Adrenal gland (tissue), 12 donors: ENCODE results near the gene PWP1. TPM values are rescaled to one million over a fixed set of nuclear protein-coding genes. Genes with fewer than 3 reads are reported as not detected.

Source experiments
- DNase-seq, 7 donors: peaks; one replicate each; pipeline ENCODE4 v3.0.0-alpha.2; 2019 to 2020
- H3K27ac ChIP-seq, 5 donors: fragments of 200-600 bp; sonication (generic) in 4 of 5; 1 replicate in 3 of 5; 2 replicates in 2 of 5; pipeline versions ENCODE4 v1.5.1 to v1.8.0; 2016 to 2020; ENCODE audit warnings: mild to moderate bottlenecking in 1 of 5
- H3K27me3 ChIP-seq: fragments of 200-600 bp; 2 replicates; pipeline ENCODE4 v1.8.0; 2021
- H3K36me3 ChIP-seq, 2 donors: fragments of 200-600 bp; replicated peaks in 1 of 2; 1 replicate in 1 of 2; 2 replicates in 1 of 2; pipeline versions ENCODE4 v1.5.1 to v1.8.0; 2018 to 2022
- H3K4me1 ChIP-seq, 2 donors: fragments of 200-600 bp; replicated peaks in 1 of 2; 1 replicate in 1 of 2; 2 replicates in 1 of 2; pipeline versions ENCODE4 v1.5.1 to v1.8.0; 2018 to 2021
- H3K4me3 ChIP-seq, 4 donors: fragments of 200-600 bp; sonication (generic) in 3 of 4; one replicate each; pipeline ENCODE4 v1.5.1; 2016 to 2018
- H3K9me3 ChIP-seq, 3 donors: fragments of 200-600 bp; sonication (generic) in 1 of 3; replicated peaks in 1 of 3; 1 replicate in 2 of 3; 2 replicates in 1 of 3; pipeline versions ENCODE4 v1.5.1 to v1.8.0; 2016 to 2021
- CTCF ChIP-seq, 6 experiments: fragments of 450-650 bp in 4 of 6; fragments of 200-600 bp in 2 of 6; sonication (generic) in 1 of 6; IDR thresholded peaks; 1 replicate in 5 of 6; 2 replicates in 1 of 6; pipeline versions ENCODE4 v1.5.1 to v1.8.0; 2016 to 2021; ENCODE audit warnings: antibody characterized with exemption in 6 of 6, mild to moderate bottlenecking in 2 of 6, moderate library complexity in 1 of 6
- POLR2A ChIP-seq, 2 donors: fragments of 450-650 bp; IDR thresholded peaks; one replicate each; pipeline ENCODE4 v1.6.1; 2017; ENCODE audit warnings: antibody characterized with exemption in 2 of 2, mild to moderate bottlenecking in 2 of 2, moderate library complexity in 1 of 2
- WGBS, 4 donors: extraction: QIAGEN DNeasy Blood & Tissue Kit in 2 of 4; methylation state at CpG; one replicate each; pipeline versions ENCODE4 v1.1.5 to v1.1.7; 2013 to 2017; 5-methylcytosine and 5-hydroxymethylcytosine counted together
- intact Hi-C, 2 donors: fragments of 100-400 bp; cut with DNase I; formaldehyde crosslinking; loops; one replicate each; pipeline versions ENCODE4 v1.14.1 to v1.15.0; 2022 to 2023
- polyA plus RNA-seq, 3 donors: library from polyadenylated mRNA; stranded (reverse); fragments of 200-250 nt in 2 of 3; fragments of 350-450 nt in 1 of 3; fragmentation: Illumina TruSeq in 1 of 3; extraction: RNeasy Lipid Tissue Mini Kit (QIAGEN cat#74804) in 1 of 3; gene quantifications; one replicate each; pipeline ENCODE4 v1.2.3, GENCODE V29; 2013 to 2014
- total RNA-seq, 9 donors: library from RNA; depleted of rRNA in 4 of 9; stranded (reverse); fragments of >200 nt in 4 of 9; fragments of 120-200 nt in 1 of 9; fragmentation: NEBNext Ultra II Directional in 1 of 9; extraction: Animal tissue kit (Norgen Biotek cat#: 25700) in 1 of 9; gene quantifications; one replicate each; pipeline versions ENCODE4 v1.1.0 to v1.2.4, GENCODE V29; 2013 to 2023
- donor health status: healthy with polysubstance abuse.
- donor health status: Bipolar disorder and iron deficiency.
- donor health status: DM: yes; HTN: yes; CAD: no.
- donor health status: DM: no; HTN: no; CAD: no.
- donor health status: DM: no; HTN: no; CAD: no.
- donor health status: DM: yes; HTN: yes; CAD: no.

PWP1 gene
- total and polyA plus RNA-seq, 12 donors, result 15.8 to 87.6 (median 27.0) TPM

GRCh38 chr12:107677671-107678070, 7.9 kb upstream of the PWP1 start:
- H3K4me3 ChIP-seq, result no peak overlapping the region
- WGBS, 4 donors, result 51 to 57% (median 54%) methylated on average over 6 of the region's 6 CpGs
- H3K27ac ChIP-seq, result no peak overlapping the region
- H3K27me3 ChIP-seq, result peaks cover 4% of the 10 kb centered on the region
- intact Hi-C loops, result loop anchor here (5.0 to 10.0 kb wide), 3 partner anchors 210 to 827 kb away; no protein-coding TSS in a partner anchor
- no peaks in the 10 kb centered on the region for H3K4me1 ChIP-seq
- TF ChIP-seq CTCF (IDR thresholded peaks at IDR 0.05) (no peak), POLR2A (IDR thresholded peaks at IDR 0.05) (no peak)
- no peaks in the 10 kb centered on the region for H3K9me3 ChIP-seq
- DNase-seq, result no peak
- H3K36me3 ChIP-seq, result no peaks in the 10 kb centered on the region

- intact Hi-C loops, result loop anchor here (5.0 to 10.0 kb wide), 3 partner anchors 208 to 825 kb away; no protein-coding TSS in a partner anchor
Measured at GRCh38 chr12:107679336-107679735, 6.3 kb upstream of the PWP1 start.

GRCh38 chr12:107681455-107681835, 4.2 kb upstream of the PWP1 start:
- Histone ChIP-seq H3K9me3 (no peaks in the 10 kb centered on the region), H3K36me3 (no peaks in the 10 kb centered on the region), H3K4me3 (no peak overlapping the region), H3K27ac (no peak overlapping the region), H3K4me1 (peaks cover 8 to 9% of the 10 kb centered on the region in 2 donors), H3K27me3 (peaks cover 4% of the 10 kb centered on the region)
- no peak for TF ChIP-seq POLR2A (IDR thresholded peaks at IDR 0.05)
- no peak for TF ChIP-seq CTCF (IDR thresholded peaks at IDR 0.05)
- 60 to 81% (median 70%) methylated on average over 5 of the region's 5 CpGs for WGBS, 4 donors
- intact Hi-C loops, result no loop called here
- no peak for DNase-seq

More at GRCh38 chr12:107679336-107679735, 6.3 kb upstream of the PWP1 start:
- no peaks in the 10 kb centered on the region for H3K9me3 ChIP-seq
- WGBS, 4 donors, result 46 to 55% (median 50%) methylated on average over 6 of the region's 6 CpGs
- peaks cover 4% of the 10 kb centered on the region for H3K27me3 ChIP-seq
- H3K36me3 ChIP-seq, result no peaks in the 10 kb centered on the region
- H3K27ac ChIP-seq, result no peak overlapping the region
- H3K4me1 ChIP-seq, result no peaks in the 10 kb centered on the region
- peak in 4 of 7 donors; percentile 15 to 40 (median 26) for DNase-seq
- no peak overlapping the region for H3K4me3 ChIP-seq
- TF ChIP-seq POLR2A (IDR thresholded peaks at IDR 0.05), result no peak

- WGBS, 4 donors, result 68 to 83% (median 72%) methylated on average over 6 to 19 of the region's 19 CpGs
- intact Hi-C loops, result no loop called here
- no peak for DNase-seq
- peaks cover 10 to 16% of the 10 kb centered on the region in 2 donors for H3K4me1 ChIP-seq
- TF ChIP-seq POLR2A (IDR thresholded peaks at IDR 0.05) (no peak), CTCF (IDR thresholded peaks at IDR 0.05) (no peak)
- no peak overlapping the region for H3K4me3 ChIP-seq
- no peak overlapping the region for H3K27ac ChIP-seq
- H3K27me3 ChIP-seq, result peaks cover 4% of the 10 kb centered on the region
- no peaks in the 10 kb centered on the region for H3K9me3 ChIP-seq
- no peaks in the 10 kb centered on the region for H3K36me3 ChIP-seq
Measured at GRCh38 chr12:107681836-107682820, 3.5 kb upstream of the PWP1 start.
